Activated naive CD4-positive, alpha-beta T cell treated with anti-CD3 and anti-CD28 coated beads for 36 hours (primary cell): ENCODE results near the gene PYCR2. TPM values are rescaled to one million over a fixed set of nuclear protein-coding genes. Genes with fewer than 3 reads are reported as not detected.
"Not testable (repeated sequence)": the region's sequence is repeated elsewhere in the genome, so short reads cannot be mapped to it uniquely, and the experiment has no call there.

ENCODE experiments used
- CTCF ChIA-PET: fragments of 350-600 bp; sonication (Branson Sonifier 250); formaldehyde crosslinking; loops from one replicate; lab custom pipeline; 2021; ENCODE audit warnings: antibody characterized with exemption; lab: Charles Lee
- DNase-seq: peaks from one replicate; pipeline ENCODE4 v3.0.0-alpha.2; 2020
- H3K27ac Mint-ChIP-seq: one replicate; pipeline ENCODE4 v1.8.0; 2021; ENCODE audit warnings: mild to moderate bottlenecking, mixed read lengths
- H3K27me3 Mint-ChIP-seq: one replicate; pipeline ENCODE4 v1.8.0; 2021; ENCODE audit warnings: low read depth, mixed read lengths
- H3K36me3 Mint-ChIP-seq: one replicate; pipeline ENCODE4 v1.8.0; 2021; ENCODE audit warnings: low read depth, mixed read lengths
- H3K4me1 Mint-ChIP-seq: one replicate; pipeline ENCODE4 v1.8.0; 2021; ENCODE audit warnings: low read depth, mixed read lengths
- H3K4me3 Mint-ChIP-seq: one replicate; pipeline ENCODE4 v1.8.0; 2021; ENCODE audit warnings: mild to moderate bottlenecking, moderate library complexity, mixed read lengths
- H3K9me3 Mint-ChIP-seq: one replicate; pipeline ENCODE4 v1.8.0; 2021; ENCODE audit warnings: mixed read lengths
- intact Hi-C: fragments of 100-400 bp; cut with micrococcal nuclease; formaldehyde crosslinking; loops from one replicate; pipeline ENCODE4 v1.15.1; 2023
- total RNA-seq, 2 experiments: library from RNA; stranded (reverse); gene quantifications; one replicate each; pipeline ENCODE4 v1.2.3, GENCODE V29; 2021

PYCR2 gene
- total RNA-seq, 2 experiments from 2014 or later: 143 to 149 TPM

DNA sequence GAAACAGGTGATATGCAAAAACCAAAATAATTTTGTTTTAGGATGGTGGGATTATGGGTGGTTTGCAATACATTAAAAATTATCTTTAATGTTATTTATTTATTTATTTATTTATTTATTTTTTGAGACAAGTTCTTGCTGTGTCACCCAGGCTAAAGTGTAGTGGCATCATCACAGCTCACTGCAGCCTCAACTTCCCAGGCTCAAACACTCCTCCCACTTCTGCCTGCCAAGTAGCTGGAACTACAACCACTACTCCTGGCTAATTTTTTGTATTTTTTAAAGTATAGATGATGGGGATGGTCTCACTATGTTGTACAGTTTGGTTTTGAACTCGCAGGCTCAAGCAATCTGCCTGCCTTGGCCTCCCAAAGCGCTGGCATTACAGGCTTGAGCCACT lies 6.5 kb upstream of the PYCR2 start:
- CTCF ChIA-PET: interaction anchor here (0.8 to 1.2 kb wide), 3 partner anchors 13 to 57 kb away, joined by 3 to 5 read pairs (median 3); no protein-coding TSS in a partner anchor

GRCh38 chr1:225929462-225929861 lies 5.4 kb upstream of the PYCR2 start:
- H3K27me3 Mint-ChIP-seq, intact Hi-C loops: not testable (repeated sequence)

More for the DNA sequence above, 6.5 kb upstream of the PYCR2 start:
- Mint-ChIP-seq H3K27me3 (no peaks in the 10 kb centered on the region), H3K36me3 (no peaks in the 10 kb centered on the region), H3K9me3 (no peaks in the 10 kb centered on the region), H3K4me3 (no peak overlapping the region), H3K27ac (no peak overlapping the region), H3K4me1 (peaks cover 22% of the 10 kb centered on the region)
- no peak for DNase-seq
- intact Hi-C loops: no loop called here

GRCh38 chr1:225928186-225929175 lies 4.4 kb upstream of the PYCR2 start:
- Mint-ChIP-seq H3K27ac (peak overlapping the region; percentile 92), H3K4me3 (peak overlapping the region; percentile 28), H3K27me3 (no peaks in the 10 kb centered on the region), H3K36me3 (peaks cover 3% of the 10 kb centered on the region), H3K4me1 (peaks cover 26% of the 10 kb centered on the region), H3K9me3 (no peaks in the 10 kb centered on the region)
- peak; percentile 51 for DNase-seq
- CTCF ChIA-PET: interaction anchor here (0.7 to 1.7 kb wide), 3 partner anchors 17 to 504 kb away, joined by 3 to 4 read pairs (median 3); partner anchors contain the start of gene SRP9
- intact Hi-C loops: no loop called here

More at GRCh38 chr1:225929462-225929861, 5.4 kb upstream of the PYCR2 start:
- CTCF ChIA-PET: interaction anchor here (0.6 to 1.7 kb wide), 4 partner anchors 18 to 152 kb away, joined by 3 to 4 read pairs (median 3); partner anchors contain the start of gene SRP9
- H3K36me3 Mint-ChIP-seq, DNase-seq, H3K4me3 Mint-ChIP-seq, H3K9me3 Mint-ChIP-seq: not testable (repeated sequence)
- peak overlapping the region; percentile 92 for H3K27ac Mint-ChIP-seq
- peaks cover 26% of the 10 kb centered on the region for H3K4me1 Mint-ChIP-seq

DNA sequence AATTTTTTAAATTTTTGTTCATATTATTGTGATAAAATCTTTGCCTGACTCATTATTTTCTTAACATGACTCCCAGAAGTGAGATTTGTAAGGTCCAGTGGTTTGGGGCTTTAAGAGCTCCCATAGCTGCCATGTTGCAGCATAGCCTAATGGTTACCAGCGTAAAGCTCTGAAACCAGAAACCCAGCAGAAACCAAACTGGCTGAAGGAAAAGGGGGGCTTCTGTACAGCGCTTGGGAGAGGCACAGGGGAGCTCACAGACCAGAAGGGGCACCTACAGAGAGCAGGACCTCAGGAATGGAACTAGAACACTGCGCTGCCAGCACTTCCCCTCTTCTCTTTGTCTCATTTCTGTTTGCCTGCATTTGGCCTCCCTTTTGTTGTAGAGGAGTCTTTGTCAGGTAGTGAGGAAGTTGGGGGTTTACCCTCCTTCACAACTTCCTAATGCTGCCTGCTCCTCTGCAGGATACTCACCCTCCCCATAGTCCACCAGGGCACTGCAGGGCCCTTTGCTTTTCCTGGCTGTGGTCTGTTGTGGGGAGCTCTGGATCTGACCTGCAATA lies 2.6 kb upstream of the PYCR2 start:
- CTCF ChIA-PET: interaction anchor here (1.0 kb wide), 1 partner anchor 36 kb away, joined by 3 read pairs; no protein-coding TSS in a partner anchor
- H3K4me1 Mint-ChIP-seq: peaks cover 39% of the 10 kb centered on the region
- H3K27ac Mint-ChIP-seq: peak overlapping the region; percentile 51
- H3K27me3 Mint-ChIP-seq: no peaks in the 10 kb centered on the region
- no peak for DNase-seq
- H3K36me3 Mint-ChIP-seq: peaks cover 8% of the 10 kb centered on the region
- peak overlapping the region; percentile 12 for H3K4me3 Mint-ChIP-seq
- H3K9me3 Mint-ChIP-seq: no peaks in the 10 kb centered on the region
- intact Hi-C loops: no loop called here

DNA sequence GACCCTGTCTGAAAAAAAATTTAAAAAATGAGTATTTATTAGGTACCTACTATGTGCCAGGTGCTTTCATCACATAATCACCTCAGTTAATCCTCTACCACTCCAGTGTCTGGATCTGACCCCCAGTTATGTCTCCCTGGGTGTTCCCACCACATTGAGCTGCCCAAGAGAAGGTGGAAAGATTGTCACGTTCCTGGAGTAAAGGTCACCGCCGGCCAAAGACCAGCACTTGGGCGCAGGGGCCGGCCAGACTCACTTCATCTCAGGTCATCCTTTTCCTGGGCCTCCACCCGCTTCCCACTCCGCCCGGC lies 714 bp downstream of the PYCR2 start:
- Mint-ChIP-seq H3K4me1 (peaks cover 55% of the 10 kb centered on the region), H3K4me3 (peak overlapping the region; percentile 95), H3K27ac (peak overlapping the region; percentile 90), H3K9me3 (no peaks in the 10 kb centered on the region), H3K36me3 (peaks cover 32% of the 10 kb centered on the region), H3K27me3 (no peaks in the 10 kb centered on the region)
- no peak for DNase-seq
- intact Hi-C loops: loop anchor here (5.0 kb wide), 1 partner anchor 264 kb away; the partner anchor contains the start of gene ACBD3
- CTCF ChIA-PET: interaction anchor here (1.3 to 1.9 kb wide), 2 partner anchors 14 to 146 kb away, joined by 4 to 6 read pairs; partner anchors contain the start of gene SRP9

- H3K4me1 Mint-ChIP-seq: peaks cover 56% of the 10 kb centered on the region
- H3K4me3 Mint-ChIP-seq: peak overlapping the region; percentile 95
- no peaks in the 10 kb centered on the region for H3K27me3 Mint-ChIP-seq
- H3K27ac Mint-ChIP-seq: no peak overlapping the region
- H3K36me3 Mint-ChIP-seq: peaks cover 40% of the 10 kb centered on the region
- no peaks in the 10 kb centered on the region for H3K9me3 Mint-ChIP-seq
- no peak for DNase-seq
- intact Hi-C loops: loop anchor here (5.0 kb wide), 1 partner anchor 265 kb away; the partner anchor contains the start of gene ACBD3
- CTCF ChIA-PET: interaction anchor here (1.1 to 1.6 kb wide), 2 partner anchors 41 to 446 kb away, joined by 4 read pairs; no protein-coding TSS in a partner anchor
Observed at GRCh38 chr1:225921734-225922709, 2.0 kb downstream of the PYCR2 start.

DNA sequence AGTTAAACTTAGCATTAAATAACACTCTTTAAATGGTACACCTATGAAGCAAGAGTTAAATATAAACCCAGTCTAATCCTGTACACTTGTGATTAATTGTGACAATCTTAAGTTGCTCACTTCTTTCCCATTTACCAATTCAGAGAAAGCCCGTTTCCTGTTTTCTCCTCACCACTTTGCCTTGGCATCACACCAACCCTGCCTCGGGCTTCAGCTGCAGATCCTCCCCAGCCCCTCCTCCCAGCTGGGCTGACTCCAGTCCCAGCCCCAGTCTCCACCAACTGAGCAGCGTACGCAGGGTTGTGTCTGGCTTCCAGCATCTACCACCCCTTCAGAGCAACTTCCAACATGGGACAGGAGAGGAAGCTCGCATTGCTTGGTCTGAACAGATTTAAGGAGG lies 4.1 kb downstream of the PYCR2 start:
- H3K27ac Mint-ChIP-seq: peak overlapping the region; percentile 84
- H3K36me3 Mint-ChIP-seq: peaks cover 40% of the 10 kb centered on the region
- intact Hi-C loops: loop anchor here (5.0 kb wide), 1 partner anchor 267 kb away; the partner anchor contains the start of gene ACBD3
- peaks cover 47% of the 10 kb centered on the region for H3K4me1 Mint-ChIP-seq
- H3K27me3 Mint-ChIP-seq: no peaks in the 10 kb centered on the region
- CTCF ChIA-PET: interaction anchor here (0.8 to 1.2 kb wide), 2 partner anchors 8 to 109 kb away, joined by 3 to 5 read pairs; no protein-coding TSS in a partner anchor
- no peak overlapping the region for H3K4me3 Mint-ChIP-seq
- H3K9me3 Mint-ChIP-seq: no peaks in the 10 kb centered on the region
- DNase-seq: peak; percentile 74

DNA sequence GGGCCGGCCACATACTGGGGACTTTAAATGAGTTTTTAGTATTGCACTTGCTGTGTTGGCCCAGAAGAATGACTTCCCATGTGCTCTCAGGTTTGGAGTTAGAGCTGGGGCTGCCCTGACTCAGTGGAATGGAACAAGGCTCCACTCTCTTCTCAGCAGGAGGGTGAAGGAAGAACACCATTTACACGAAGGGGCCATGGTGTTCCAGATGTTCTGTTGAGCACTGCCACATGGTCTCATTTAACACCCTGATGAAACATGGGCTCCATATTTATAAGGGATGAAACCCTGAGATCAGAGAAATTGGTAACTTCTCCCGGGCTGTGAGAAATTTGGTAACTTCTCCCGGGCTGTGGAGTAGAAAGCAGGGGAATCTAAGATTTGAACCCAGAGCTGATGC lies 5.8 kb downstream of the PYCR2 start:
- Mint-ChIP-seq H3K4me1 (peaks cover 45% of the 10 kb centered on the region), H3K36me3 (peaks cover 35% of the 10 kb centered on the region), H3K9me3 (no peaks in the 10 kb centered on the region), H3K27ac (no peak overlapping the region), H3K4me3 (no peak overlapping the region), H3K27me3 (no peaks in the 10 kb centered on the region)
- no peak for DNase-seq
- CTCF ChIA-PET: no interaction called here
- intact Hi-C loops: no loop called here

GRCh38 chr1:225917536-225917935 lies 6.5 kb downstream of the PYCR2 start:
- peaks cover 40% of the 10 kb centered on the region for H3K4me1 Mint-ChIP-seq
- H3K27ac Mint-ChIP-seq: no peak overlapping the region
- no peaks in the 10 kb centered on the region for H3K9me3 Mint-ChIP-seq
- no peak overlapping the region for H3K4me3 Mint-ChIP-seq
- H3K36me3 Mint-ChIP-seq: peaks cover 32% of the 10 kb centered on the region
- intact Hi-C loops: no loop called here
- DNase-seq: no peak
- CTCF ChIA-PET: interaction anchor here (1.1 kb wide), 1 partner anchor 13 kb away, joined by 3 read pairs; no protein-coding TSS in a partner anchor
- H3K27me3 Mint-ChIP-seq: no peaks in the 10 kb centered on the region

DNA sequence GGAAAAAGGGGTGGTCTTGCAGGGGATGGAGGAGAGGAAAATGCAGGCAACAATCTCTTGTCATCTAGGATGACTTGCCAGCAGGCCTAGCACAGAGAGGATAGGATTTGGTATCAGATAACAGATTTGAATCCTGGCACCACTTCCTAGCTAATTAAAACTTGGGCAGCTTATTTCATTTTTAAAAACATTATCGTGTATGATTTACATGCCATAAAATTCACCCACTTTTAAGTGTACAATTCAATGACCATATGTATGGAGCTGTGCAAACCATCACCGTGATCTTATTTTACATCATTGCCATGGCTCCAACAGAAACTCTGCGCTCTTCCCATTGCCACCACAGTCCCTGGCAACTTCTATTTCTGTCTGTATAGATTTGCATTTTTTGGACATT lies 6.9 kb downstream of the PYCR2 start:
- CTCF ChIA-PET: interaction anchor here (1.1 kb wide), 1 partner anchor 14 kb away, joined by 3 read pairs; no protein-coding TSS in a partner anchor
- Mint-ChIP-seq H3K27ac (no peak overlapping the region), H3K27me3 (no peaks in the 10 kb centered on the region), H3K36me3 (peaks cover 32% of the 10 kb centered on the region), H3K4me3 (no peak overlapping the region), H3K4me1 (peaks cover 36% of the 10 kb centered on the region), H3K9me3 (no peaks in the 10 kb centered on the region)
- intact Hi-C loops: no loop called here
- no peak for DNase-seq

DNA sequence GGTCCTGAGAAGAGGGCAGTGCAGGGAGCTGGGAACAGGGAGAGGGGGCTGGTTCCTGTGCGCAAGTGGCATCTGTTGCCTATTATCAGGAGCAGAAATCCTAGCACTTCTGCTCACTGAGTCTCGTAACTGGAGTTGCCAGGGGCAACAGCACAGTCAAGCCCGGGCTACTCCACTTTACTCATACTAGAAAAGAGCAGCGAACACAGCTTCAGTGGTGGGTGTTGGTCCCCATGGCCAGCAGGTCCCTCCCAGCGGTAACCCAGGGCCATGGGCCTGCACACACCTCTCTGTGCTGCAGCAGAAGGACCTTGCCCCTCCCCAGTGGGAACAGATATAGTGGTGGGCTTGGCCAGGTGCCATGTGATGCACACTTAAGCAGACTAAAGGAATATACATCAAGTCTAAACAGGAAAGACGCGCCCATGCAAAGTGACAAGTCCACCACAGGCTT lies 8.5 kb downstream of the PYCR2 start:
- H3K36me3 Mint-ChIP-seq: peaks cover 22% of the 10 kb centered on the region
- no peak overlapping the region for H3K27ac Mint-ChIP-seq
- H3K27me3 Mint-ChIP-seq: no peaks in the 10 kb centered on the region
- CTCF ChIA-PET: no interaction called here
- H3K4me3 Mint-ChIP-seq: no peak overlapping the region
- H3K9me3 Mint-ChIP-seq: no peaks in the 10 kb centered on the region
- intact Hi-C loops: no loop called here
- DNase-seq: no peak
- H3K4me1 Mint-ChIP-seq: peaks cover 27% of the 10 kb centered on the region
